GM11168 (cell line): ENCODE results near the gene FAM200A.
"Not testable (repeated sequence)": the region's sequence is repeated elsewhere in the genome, so short reads cannot be mapped to it uniquely, and the experiment has no call there.

Experiments used
- in situ Hi-C: fragments of 300-500 bp; cut with MboI; formaldehyde crosslinking; loops from one replicate; pipeline ENCODE4 v1.12.0; 2022; ENCODE audit warnings: low sequenced_read_pairs; ENCODE audit not compliant: unreplicated experiment

The FAM200A gene

GRCh38 chr7:99559175-99559915, 7.4 kb upstream of the FAM200A start:
- in situ Hi-C loops = no loop called here

DNA sequence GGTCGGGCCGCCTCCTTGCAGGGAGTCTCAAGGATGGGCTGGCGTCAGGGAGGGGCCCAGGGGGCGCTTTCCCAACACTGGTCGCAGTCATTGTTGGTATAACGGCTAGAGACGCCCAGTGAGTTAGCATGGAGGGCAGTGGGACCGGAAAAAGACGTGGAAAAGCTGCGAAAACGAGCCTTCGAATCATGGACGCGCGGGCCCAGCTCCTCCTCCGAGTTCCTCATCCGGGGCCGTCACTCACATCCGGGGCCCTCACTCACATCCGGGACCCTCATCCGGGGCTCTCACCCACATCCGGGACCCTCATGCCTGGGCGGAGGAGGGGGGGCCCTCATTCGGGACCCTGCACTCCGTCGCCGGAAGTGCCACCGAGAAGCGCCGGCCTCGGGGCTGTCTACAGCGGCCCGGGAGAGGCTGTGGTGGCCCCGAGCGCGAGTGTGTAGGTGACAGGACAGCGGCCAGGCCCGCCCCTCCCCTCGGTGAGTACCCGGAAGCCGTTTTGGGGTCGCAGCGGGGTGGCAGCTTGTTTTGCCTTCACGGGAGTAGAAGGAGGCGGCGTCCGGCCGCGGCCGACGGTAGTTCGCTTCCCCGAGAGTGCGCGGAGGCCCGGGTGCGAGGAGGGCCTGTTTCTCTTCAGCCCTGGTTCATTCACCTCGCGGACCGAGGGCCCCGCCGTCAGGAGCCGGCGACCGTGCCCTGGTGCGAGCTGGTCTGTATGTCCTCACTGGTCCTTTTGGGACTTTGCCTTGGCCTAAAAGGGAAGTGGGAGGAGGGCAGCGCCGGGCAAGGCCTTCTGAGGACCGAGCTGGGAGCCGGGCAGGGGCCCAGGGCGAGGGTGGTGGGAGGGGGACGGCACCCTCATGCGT, 6.6 kb upstream of the FAM200A start, which contains the start of gene ZNF655:
TSS of gene ZNF655 (plus strand) at position 337 of the 869 bp plus-strand sequence. CDS start 1,918 bp downstream, outside the sequence.
- in situ Hi-C loops = no loop called here

GRCh38 chr7:99557940-99558305, 6.0 kb upstream of the FAM200A start:
- in situ Hi-C loops = no loop called here

DNA sequence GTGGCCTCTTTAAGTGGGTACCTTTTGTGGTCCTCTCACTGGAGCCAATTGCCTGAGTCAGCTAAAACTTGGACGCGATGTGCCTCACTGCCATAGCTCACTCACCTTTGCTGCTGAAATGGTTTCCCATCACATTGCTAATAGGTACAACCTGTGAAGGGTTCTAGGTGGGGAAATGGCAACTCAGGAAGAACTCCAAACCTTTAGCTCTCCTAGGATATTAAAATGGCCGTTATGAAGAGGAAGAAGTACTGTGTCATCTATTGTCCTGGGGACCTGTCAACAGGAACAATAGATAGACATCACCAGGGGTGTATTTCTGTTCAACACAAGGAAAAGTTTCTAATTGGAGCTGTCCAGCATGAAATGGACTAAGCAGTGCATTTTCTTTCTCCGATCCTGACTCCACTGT, 5.3 kb upstream of the FAM200A start:
- in situ Hi-C loops = no loop called here

DNA sequence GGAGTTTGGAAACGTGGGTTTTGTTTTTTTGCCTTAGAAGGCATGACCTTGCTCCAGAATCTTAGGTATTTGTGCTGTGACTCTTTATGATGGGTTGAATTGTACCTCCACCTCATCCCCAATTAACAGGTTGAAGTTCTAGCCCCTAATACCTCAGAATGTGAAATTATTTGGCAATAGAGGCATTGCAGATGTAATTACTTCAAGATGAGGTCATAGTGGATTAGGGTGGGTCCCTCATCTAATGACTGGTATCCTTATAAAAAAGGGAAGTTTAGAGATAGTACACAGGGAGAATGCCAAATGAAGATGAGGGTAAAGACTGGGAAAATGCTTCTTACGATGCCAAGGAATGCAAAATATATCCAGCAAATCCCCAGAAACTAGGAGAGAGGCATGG, 3.0 kb upstream of the FAM200A start:
- in situ Hi-C loops = no loop called here

DNA sequence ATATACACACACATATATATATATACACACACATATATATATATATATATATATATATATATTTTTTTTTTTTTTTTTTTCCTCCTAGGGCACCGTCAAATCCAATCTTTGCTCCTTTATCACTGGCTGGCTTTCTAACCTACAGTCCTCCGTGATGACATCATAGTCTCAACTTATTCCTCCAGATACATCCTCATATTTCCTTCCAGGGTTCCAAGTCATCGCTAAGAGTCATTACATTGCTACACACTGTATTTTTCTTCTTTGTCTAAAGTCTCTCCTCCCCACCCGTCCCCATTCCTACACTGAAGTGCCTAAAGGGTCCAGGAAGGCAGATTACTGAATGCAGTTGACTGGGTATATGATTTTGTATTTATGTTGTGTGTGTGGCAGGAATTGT, 1.1 kb upstream of the FAM200A start:
- in situ Hi-C loops = no loop called here

DNA sequence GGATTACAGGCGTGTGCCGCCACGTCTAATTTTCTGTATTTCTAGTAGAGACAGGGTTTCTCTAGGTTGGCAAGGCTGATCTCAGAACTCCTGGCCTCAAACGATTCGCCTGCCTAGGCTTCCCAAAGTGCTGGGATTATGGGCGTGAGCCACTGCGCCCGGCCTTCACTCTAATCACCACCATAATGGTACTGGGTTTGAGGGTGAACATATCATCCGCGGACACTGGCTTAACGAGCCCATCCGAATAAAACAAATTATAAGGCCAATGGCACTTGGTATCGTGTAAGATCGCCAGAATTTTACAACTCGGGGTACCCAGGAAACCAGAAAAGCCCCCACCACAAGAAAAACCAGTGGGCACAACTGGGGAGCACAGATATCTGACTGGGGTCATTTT, 580 bp downstream of the FAM200A start:
- in situ Hi-C loops = no loop called here

DNA sequence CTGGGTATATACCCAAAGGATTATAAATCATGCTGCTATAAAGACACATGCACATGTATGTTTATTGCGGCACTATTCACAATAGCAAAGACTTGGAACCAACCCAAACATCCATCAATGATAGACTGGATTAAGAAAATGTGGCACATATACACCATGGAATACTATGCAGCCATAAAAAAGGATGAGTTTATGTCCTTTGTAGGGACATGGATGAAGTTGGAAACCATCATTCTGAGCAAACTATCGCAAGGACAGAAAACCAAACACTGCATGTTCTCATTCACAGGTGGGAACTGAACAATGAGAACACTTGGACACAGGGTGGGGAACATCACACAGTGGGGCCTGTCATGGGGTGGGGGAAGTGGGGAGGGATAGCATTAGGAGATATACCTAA, 2.4 kb downstream of the FAM200A start:
- in situ Hi-C loops = not testable (repeated sequence)

- in situ Hi-C loops = not testable (repeated sequence)
Observed at GRCh38 chr7:99545308-99545707, 6.6 kb downstream of the FAM200A start.

DNA sequence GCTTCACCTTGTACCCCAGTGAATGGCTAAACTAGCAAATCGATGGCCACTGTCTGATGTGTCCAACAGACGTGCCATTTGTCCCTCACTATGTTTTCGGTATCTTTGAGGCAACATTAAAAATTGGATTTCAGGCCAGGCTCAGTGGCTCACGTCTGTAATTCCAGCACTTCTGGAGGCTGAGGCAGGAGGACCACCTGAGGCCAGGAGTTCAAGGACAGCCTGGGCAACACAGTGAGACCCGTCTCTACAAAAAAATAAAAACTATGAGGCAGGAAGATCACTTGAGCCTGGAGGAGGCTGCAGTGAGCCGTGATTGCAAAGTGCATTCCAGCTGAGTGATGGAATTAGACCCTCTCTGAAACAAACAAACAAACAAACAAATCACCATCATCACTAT, 8.0 kb downstream of the FAM200A start:
- in situ Hi-C loops = no loop called here

DNA sequence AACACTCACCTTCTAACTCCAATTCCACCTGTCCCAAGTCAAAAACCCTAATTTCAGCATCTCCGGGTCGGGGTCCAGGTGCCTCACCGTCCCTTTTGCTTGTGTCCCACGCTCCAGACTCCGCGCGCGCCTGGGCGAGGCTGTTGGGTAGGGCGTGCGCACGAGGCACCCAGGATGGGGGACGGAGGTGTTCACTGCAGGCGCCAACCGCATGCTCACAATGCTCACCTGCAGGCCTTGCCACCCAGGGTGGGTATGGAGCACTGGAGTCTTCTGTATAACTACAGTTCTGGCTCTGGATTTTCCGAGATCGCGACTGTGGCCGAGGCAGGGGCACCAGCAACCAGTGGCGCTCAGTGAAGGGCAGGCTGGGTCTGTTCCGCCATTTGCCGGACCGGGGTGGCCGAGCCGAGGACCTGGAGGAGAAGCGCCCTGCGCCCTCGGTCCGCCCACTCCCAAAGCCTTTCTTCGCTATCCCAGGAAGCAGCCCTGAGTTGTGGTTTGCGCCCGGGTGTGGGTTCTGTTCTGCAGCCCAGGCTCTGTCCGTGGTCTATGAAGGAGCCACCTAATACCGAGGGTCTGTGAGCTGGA, 8.7 kb downstream of the FAM200A start:
- in situ Hi-C loops = no loop called here

DNA sequence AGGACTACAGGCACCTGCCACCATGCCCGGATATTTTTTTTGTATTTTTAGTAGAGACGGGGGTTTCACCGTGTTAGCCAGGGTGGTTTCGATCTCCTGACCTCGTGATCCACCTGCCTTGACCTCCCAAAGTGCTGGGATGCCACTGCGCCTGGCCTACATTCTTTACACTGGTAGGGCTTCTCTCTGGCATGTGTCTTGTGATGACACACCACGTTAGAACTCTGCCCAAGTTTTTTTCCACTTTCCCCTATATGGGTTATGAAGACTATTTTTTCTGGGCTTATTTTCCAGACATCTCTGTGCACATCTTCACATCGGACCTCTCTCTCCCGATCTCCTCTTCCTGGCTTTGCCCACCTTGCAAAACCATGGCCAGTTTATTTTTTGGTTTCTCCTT, 10.7 kb downstream of the FAM200A start:
- in situ Hi-C loops = no loop called here

DNA sequence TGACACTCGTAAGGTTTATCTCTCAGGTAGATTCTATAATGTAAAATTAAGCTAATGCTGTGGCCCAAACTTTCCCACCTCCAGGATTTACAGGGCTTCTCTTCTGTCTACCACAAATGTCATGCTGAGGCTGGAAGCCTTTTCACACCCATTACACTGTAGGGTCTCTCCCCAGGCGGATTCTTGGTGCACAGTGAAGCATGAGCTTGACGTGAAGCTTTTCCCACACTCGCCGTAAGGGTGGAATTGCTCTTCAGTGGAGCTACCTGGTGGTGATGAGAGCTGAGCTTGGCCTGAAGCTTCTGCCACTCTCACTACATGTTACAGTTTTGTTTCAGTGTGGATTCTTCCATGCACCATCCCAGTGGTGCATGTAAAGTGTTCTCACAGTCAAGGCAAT, 11.4 kb downstream of the FAM200A start:
- in situ Hi-C loops = no loop called here

- in situ Hi-C loops = no loop called here
Observed at GRCh38 chr7:99539213-99539811, 12.6 kb downstream of the FAM200A start.

DNA sequence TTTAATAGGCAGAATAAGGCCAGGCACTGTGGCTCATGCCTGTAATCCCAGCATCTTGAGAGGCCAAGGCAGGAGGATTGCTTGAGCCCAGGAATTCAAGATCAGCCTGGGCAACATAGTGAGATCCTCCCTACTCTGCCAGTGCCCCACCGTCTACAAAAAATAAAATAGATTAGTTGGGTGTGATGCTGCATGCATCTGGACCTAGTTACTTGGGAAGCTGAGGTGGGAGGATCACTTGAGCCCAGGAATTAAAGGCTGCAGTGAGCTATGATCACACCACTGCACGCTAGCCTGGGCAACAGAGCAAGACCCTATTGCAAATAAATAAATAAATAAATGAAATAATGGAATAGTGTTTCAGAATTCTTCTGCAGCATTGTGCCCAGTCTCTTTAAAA, 16.2 kb downstream of the FAM200A start:
- in situ Hi-C loops = no loop called here

GRCh38 chr7:99531354-99531765, 20.6 kb downstream of the FAM200A start:
- in situ Hi-C loops = no loop called here

GRCh38 chr7:99525713-99526440, 26.0 kb downstream of the FAM200A start:
- in situ Hi-C loops = no loop called here

DNA sequence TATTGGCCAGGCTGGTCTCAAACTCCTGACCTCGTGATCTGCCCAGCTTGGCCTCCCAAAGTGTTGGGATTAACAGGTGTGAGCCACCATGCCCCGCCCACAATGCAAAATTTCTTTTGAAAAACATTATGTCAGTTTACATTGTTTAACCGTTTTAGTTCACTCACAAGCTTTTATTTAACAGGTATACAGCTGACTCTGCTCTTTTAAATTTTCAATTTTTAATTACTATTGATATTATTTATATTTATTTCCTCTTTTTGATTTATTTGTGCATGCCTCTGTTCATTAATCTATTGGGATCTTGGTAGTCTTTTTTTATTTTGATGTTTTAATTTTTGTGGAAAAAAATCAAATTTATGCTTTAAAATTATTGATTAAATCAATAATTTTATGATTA, 30.5 kb downstream of the FAM200A start:
- in situ Hi-C loops = no loop called here

DNA sequence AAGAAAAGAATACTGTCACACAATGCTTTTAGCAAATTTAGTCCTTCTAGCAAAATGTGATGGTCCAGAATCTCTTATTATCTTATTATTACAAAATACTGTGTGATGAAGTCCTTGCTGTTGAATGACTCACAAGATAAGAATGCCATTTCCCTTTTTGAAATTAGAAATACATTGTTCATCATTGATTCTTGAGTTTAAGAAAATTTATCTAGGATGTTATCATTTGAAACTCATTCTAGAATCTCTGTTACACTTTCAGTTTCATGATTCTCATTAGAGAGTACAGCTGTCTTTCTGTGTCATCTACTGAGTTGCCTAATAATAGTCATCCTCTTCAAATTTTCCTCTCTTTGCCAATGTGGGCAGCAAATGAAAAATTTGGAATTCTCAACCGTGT, 37.9 kb downstream of the FAM200A start:
- in situ Hi-C loops = no loop called here

DNA sequence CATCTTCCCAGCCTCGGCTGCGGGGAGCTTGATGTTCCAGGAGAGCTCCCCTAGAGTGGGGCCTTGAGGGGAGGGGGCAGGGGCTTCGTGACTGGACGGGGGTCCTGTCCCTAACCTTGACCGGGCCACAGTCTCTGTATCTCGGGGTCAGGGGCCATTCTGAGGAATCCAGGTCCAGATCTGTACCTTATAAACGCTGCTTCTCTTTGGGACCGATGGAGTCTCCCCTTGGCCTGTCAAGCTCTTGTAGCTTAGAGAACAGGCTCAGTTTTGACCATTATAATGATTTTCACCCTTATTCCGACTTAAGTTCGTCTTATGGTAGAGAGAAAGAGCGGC, 46.6 kb downstream of the FAM200A start:
- in situ Hi-C loops = no loop called here
